Activated CD4-positive, alpha-beta T cell treated with anti-CD3 and anti-CD28 coated beads, Interleukin-10, Interleukin-2, amounts not matched to agents 100 ng/mL and 50 ng/mL, durations not matched to agents 16 hours and 8 hours (primary cell): ENCODE data around the gene HOXA1.

Source experiments
- DNase-seq: peaks from one replicate; pipeline ENCODE4 v3.0.0-alpha.2; 2020

HOXA1 gene

GRCh38 chr7:27130540-27131389, 35.0 kb upstream of the HOXA1 start, which contains the start of gene HOXA4:
Gene HOXA4 (minus strand): TSS chr7:27130757. CDS start chr7:27130733, 24 bp downstream.
- peak; percentile 76 for DNase-seq

DNA sequence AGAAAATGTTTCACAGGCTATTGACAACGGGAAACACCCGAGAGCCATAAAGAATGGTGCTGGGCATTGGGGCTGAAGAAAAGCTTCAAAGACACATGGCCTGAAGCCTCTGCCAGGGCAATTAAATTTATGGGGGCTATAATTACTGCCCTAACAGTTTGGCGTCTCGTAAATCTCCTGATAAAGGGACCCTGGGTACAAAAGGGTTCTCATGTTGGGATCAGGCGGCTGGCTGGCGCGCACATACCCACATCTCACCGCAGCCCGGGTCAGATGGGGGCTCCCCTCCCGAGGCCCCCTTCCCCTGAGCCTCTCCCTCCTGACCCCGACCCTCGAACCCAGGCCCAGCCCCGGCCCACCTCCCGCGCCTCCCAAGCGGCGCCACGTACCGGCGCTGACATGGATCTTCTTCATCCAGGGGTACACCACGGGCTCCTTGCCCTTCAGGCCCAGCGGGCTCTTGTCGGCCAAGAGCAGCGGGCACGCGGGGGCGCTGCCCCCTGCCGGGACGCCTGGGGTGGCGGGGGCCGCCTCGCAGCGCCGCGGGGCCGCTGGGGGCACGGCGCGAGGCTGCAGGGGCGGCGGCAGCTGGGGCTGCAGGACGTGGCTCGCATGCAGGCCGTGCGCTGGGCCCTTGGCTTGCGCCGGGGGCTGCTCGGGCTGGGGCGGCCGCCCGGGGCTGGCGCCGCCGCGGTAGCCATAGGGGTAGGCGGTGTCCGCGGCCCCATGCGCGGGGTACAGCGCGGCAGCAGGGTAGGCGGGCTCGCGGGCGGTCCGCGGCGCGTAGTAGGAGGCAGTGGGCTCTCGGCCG, 34.1 kb upstream of the HOXA1 start:
- DNase-seq, result no peak

GRCh38 chr7:27128776-27129728, 33.3 kb upstream of the HOXA1 start:
- no peak for DNase-seq

DNA sequence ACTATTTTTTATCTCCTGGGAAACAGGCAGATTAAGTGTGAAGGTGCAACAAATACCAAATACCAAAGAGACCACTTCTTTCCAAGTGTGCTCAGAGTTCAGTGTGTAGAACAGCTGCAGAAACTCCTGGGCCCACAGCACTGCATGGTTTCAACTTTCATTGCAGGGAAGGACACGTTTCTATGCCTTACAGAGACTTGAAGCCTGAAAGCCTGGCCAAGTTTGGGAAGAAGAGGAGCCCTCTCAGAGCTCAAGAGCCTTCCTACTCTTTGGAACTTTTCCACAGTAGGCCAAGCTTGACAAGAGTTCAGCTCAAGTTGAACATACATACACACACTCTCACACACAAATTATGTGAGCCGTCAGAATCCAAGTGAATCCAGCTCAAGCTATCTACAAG, 32.2 kb upstream of the HOXA1 start:
- DNase-seq, result no peak

- DNase-seq, result no peak
These were observed 31.0 kb upstream of the HOXA1 start for GRCh38 chr7:27126596-27127327.

DNA sequence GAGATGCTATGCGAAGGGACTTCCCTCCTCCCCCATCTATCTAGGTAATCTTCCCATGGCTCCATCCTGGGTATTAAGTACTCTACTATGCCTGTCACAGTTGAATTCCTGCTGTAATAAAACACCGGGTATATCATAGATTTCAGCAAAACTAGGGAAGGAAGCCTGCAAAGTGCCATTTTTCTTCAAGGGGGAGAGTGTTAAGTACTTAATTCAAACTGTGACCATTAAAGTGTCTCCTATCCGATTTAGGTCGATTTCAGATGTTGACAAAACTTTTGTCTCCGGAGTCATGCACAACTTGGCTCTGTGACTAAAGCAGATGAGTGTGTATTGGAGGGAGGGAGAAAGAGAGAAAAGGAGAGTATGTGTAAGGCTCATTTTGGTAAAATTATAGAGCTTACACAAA, 30.2 kb upstream of the HOXA1 start:
- no peak for DNase-seq

DNA sequence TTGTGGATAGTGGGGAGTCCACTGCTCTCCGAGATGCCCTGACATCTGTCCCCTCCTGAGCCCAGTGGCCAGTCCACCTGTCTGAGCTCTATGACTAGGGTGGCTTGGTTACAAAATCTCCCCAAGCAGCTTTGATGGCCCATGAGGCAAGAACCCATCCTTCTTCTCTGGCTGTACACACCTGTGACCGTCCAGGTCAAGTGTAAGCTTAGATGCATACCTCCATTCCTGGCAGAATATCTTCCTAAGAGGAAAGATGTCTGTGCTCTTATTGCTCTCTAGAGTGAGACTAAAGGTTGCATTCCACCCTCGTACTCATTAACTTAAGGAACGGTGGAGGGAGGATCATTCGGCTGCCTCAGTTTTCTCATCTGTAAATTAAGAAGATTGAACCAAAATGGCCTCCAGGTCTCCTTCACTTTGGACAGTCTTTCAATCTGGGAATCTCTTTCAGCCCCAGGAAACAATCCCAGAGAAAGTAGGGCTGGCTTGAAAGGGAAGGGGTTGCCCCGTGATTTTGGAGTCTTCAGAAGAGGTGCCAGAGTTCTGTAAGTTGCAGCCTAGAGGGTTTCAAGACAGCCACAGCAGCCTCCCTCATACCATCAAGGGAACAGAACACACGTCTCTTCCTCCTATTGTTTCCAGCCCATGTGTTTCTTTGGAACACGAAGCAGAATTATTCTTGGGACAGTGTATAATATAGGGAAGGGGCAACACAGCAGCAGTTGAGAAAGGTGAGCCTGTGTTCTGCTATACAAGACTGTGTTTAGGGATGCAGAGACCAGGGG, 29.3 kb upstream of the HOXA1 start:
- DNase-seq, result no peak

DNA sequence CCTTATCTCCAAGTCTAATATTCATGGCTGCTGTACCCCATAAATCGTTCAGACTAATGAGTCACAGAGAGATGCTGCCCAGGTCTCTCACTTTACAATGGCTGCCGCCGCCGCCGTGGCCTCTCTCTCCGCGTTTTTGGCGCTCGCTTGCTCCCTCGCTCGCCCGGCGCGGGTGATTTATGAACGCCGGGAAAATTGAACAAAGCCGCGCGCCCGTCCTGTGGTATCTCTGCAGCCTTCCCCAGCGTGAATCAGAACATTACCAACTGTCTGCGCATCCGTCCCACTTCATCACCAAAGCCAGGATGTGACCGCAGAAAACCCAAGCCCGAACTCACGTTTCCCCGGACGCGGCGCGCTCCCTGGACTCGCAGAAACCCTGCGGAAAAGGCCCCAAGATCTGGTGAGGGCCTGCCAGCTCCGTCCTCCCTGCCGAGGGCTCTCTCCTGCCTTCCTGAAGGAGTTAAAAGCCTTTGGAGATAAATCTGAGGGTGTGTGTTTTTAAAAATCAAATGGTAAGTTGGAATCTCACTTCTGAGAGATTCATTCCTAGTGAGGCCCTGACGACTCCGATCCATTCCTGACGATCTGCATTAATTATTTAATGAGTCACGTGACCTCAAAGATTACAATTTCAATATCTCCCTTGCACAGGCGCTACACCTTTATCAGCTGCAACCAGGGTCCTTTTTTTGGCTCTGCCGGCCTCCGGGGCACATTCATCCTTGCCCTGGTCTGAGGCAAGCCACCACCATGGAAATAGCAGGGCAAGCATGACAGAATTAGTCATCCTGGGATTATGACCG, 28.5 kb upstream of the HOXA1 start:
- DNase-seq, result no peak

- DNase-seq, result no peak
These were observed 27.8 kb upstream of the HOXA1 start for GRCh38 chr7:27123477-27124053.

DNA sequence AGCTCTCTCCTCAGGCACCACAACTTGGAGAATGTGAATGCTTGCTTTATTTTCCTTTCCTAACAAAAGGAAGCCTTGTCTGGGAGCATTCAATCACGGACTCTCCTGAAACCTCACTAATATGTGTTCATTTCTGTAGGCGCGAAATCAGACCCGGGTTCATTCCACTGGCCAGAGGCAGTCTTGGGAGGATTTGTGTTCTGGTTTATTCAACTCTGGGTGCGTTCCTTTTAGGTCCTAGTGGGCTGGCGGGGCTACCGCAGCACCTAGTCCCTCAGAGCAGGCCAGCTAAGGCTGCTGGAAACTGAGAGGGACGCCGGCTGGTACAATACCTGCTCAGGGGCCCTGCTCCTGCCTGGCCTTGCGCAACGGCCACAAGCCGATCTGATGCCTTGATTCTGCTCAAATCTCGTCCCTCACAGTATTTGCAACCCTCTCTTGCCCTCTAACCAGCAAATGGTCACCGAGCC, 27.2 kb upstream of the HOXA1 start:
- no peak for DNase-seq

DNA sequence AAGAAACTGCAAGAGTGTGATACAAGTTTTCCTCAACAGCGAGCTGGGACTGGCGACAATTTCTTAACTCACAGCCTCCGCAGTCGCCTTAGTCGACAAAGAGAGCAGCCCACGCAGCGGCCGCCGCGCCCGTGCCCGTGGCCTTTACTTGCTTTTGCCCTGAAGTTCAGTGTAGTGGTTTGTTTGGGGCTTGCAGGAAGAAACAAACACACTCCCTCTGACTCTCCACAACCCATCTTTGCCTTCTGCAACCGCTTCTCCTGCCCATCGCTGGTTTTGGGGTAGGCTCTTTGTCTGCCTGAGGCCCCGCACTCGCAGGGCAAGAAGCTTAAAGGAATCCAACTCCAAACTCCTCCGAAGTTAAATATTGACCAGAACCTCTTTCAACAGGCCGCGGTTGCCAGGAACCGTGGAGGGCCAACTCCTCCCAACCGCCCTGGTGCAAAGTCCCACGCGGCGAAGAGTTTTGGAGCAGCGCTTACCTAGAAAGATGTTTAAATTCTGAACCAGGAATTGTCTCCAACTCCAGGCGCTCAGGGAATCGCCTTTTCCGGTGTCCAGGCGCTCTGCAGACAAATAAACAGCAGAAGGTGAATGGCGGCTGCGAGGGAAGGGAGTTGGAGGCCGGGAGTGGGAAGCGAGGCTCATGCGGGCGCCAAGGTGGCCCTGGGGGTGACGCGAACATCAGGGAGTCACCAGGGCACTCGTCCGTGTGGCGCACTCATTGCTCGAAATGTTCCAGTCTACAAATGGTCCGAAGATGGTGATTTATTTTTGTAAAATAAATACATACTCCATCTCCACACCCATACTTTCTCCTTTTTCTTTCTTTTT, 26.5 kb upstream of the HOXA1 start:
- DNase-seq, result no peak

- no peak for DNase-seq
These were observed 25.9 kb upstream of the HOXA1 start for GRCh38 chr7:27121684-27122076.

DNA sequence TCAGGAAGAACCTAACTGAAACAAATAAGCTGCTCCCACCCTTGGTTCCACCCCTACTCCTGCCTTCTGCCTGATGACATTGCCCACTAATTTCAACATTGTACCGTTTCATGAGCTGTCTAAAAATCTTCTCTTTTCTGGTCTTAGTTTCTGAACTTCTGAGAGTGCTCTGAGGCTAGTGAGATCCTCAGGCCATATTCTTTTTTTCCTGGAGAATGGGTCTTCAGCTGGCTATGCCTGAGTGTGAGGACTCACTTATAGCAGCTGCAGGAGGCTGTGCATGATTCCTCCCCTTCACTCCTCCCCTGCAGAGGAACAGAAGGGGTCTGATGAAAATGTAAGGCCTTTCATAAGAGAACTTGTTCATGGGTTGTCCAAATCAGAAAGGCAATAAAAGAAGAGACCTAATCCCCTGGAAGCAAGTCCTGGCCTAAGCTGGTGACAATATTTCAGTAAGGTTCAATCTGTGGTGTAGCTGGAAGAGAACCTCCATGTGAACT, 23.7 kb upstream of the HOXA1 start:
- DNase-seq, result no peak

GRCh38 chr7:27118580-27118979, 22.8 kb upstream of the HOXA1 start:
- no peak for DNase-seq

DNA sequence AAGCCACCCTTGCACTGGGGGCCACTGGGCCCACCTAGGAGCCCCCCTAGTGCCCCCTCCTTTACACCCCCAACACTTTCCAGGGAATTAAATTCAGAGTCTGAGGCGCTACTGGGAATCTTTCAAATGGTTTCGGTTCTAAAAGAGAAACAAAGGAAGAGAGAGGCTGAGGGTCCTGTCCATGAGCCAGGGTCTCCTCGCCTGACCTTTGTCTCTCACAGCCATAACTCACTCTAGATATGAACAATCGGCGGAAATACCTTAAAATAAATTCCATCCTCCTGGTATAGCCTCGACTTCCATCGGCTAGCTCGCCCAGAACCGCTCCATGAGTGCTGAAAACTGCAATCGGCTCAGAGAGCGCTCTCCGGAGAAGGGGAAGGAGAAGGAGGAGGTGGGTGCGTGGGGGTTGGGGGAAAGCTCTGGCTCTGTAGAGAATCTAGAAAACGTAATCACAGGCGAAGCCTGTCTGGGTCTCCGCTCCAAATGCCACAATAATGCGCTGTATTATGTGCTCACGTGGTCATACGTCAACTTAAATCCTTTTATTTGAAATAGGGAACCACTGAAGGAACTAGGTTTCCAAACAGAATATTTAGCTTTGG, 22.2 kb upstream of the HOXA1 start:
- no peak for DNase-seq

GRCh38 chr7:27116962-27117886, 21.4 kb upstream of the HOXA1 start:
- DNase-seq, result no peak
